K562 (cell line): ENCODE data around the gene CPED1. TPM values are rescaled to one million over a fixed set of nuclear protein-coding genes. Genes with fewer than 3 reads are reported as not detected.

ENCODE experiments used
- ATAC-seq: fragments of 200-7000 bp; cut with Tn5 transposase; 3 replicates; pipeline ENCODE4 v1.9.1; 2020; ENCODE audit warnings: moderate library complexity
- BruUV-seq: library from RNA; stranded (reverse); fragments of 400-500 nt; replicated peaks from 2 replicates; lab custom pipeline; 2021; lab: Mats Ljungman, UMichigan
- CTCF ChIA-PET: fragments of 300-600 bp; formaldehyde crosslinking; extraction: SDS; loops from one replicate; lab custom pipeline; 2021; ENCODE audit warnings: low intra/inter-chr PET ratio; lab: Yijun Ruan, JAX
- POLR2A ChIA-PET: fragments of 300-600, 350-650 bp; sonication (Branson Sonifier 250); formaldehyde crosslinking; extraction: SDS; loops from one replicate; lab custom pipeline; 2021; ENCODE audit warnings: antibody characterized with exemption, inconsistent platforms; lab: Yijun Ruan, JAX
- DNase-seq, 4 experiments: peaks; one replicate each; pipeline versions ENCODE4 v3.0.0 to v3.0.0-alpha.2; 2011 to 2018; ENCODE audit warnings: low spot score in 3 of 4, mixed read lengths in 3 of 4; ENCODE audit errors: extremely low read depth in 1 of 4
- FAIRE-seq: peaks from 2 replicates; lab custom pipeline; 2011; peaks lifted over from hg19 to GRCh38; lab: Jason Lieb, UNC
- H2AFZ ChIP-seq: 2 replicates; pipeline ENCODE4 v1.6.0; 2011; ENCODE audit warnings: low read depth, low read length, control low read depth, inconsistent platforms
- H3K27ac ChIP-seq: fragments of 200-600 bp; 3 replicates; pipeline ENCODE4 v1.8.0; 2011; ENCODE audit warnings: low read depth, mild to moderate bottlenecking, control low read depth, inconsistent platforms, low read length, moderate library complexity, mixed read lengths; ENCODE audit errors: extremely low read depth
- H3K27me3 ChIP-seq, 2 experiments: fragments of 300-600 bp in 1 of 2; 2 replicates in 1 of 2; 3 replicates in 1 of 2; pipeline versions ENCODE4 v1.6.0 to v1.8.0; 2011; ENCODE audit warnings: inconsistent platforms in 2 of 2, low read length in 2 of 2, mild to moderate bottlenecking in 1 of 2, mixed read lengths in 1 of 2, moderate library complexity in 1 of 2; ENCODE audit not compliant: control insufficient read depth in 2 of 2, insufficient read depth in 2 of 2
- H3K36me3 ChIP-seq: fragments of 300-600 bp; 3 replicates; pipeline ENCODE4 v1.8.0; 2011; ENCODE audit warnings: mild to moderate bottlenecking, low read length, inconsistent platforms; ENCODE audit not compliant: control insufficient read depth, insufficient read depth
- H3K4me1 ChIP-seq, 2 experiments: fragments of 200-600 bp in 1 of 2; replicated peaks in 1 of 2; 2 replicates in 1 of 2; 3 replicates in 1 of 2; pipeline versions ENCODE4 v1.5.1 to v1.8.0; 2011; ENCODE audit warnings: inconsistent platforms in 2 of 2, low read length in 2 of 2, mild to moderate bottlenecking in 1 of 2, mixed read lengths in 1 of 2, moderate library complexity in 1 of 2; ENCODE audit not compliant: control insufficient read depth in 2 of 2, insufficient read depth in 2 of 2
- H3K4me2 ChIP-seq: 2 replicates; pipeline ENCODE4 v1.6.1; 2011; ENCODE audit warnings: low read length, control low read depth, inconsistent platforms, mixed read lengths; ENCODE audit not compliant: insufficient read depth
- H3K4me3 ChIP-seq: fragments of 200-600 bp; sonication (generic), shearing (Covaris generic); 2 replicates; pipeline ENCODE4 v1.5.1; 2016; ENCODE audit warnings: control low read depth, inconsistent platforms
- H3K79me2 ChIP-seq: fragments of 200-600 bp; 3 replicates; pipeline ENCODE4 v1.8.0; 2011; ENCODE audit warnings: low read length, inconsistent platforms; ENCODE audit not compliant: control insufficient read depth, insufficient read depth
- H3K9ac ChIP-seq, 2 experiments: 2 replicates each; pipeline versions ENCODE4 v1.6.0 to v1.6.1; 2011; ENCODE audit warnings: low read depth in 2 of 2, low read length in 2 of 2, control low read depth in 1 of 2, inconsistent platforms in 1 of 2, mild to moderate bottlenecking in 1 of 2, mixed read lengths in 1 of 2; ENCODE audit not compliant: insufficient read depth in 1 of 2
- H3K9me1 ChIP-seq: one replicate; pipeline ENCODE4 v1.6.0; 2011; ENCODE audit warnings: inconsistent platforms, mild to moderate bottlenecking, low read length, moderate library complexity; ENCODE audit not compliant: control insufficient read depth, insufficient read depth
- H3K9me3 ChIP-seq: replicated peaks from 2 replicates; pipeline ENCODE4 v1.5.1; 2011; ENCODE audit warnings: low read depth, low read length, inconsistent platforms; ENCODE audit not compliant: control insufficient read depth, insufficient read depth
- H4K20me1 ChIP-seq: replicated peaks from 2 replicates; pipeline ENCODE4 v1.6.1; 2011; ENCODE audit warnings: low read length, inconsistent platforms, mixed read lengths; ENCODE audit not compliant: control insufficient read depth, insufficient read depth
- ARHGAP35 ChIP-seq: fragments of 450-650 bp; IDR thresholded peaks from 2 replicates; pipeline ENCODE4 v1.6.1; 2018; ENCODE audit not compliant: partially characterized antibody
- CBX1 ChIP-seq: sonication (generic); IDR thresholded peaks from 2 replicates; pipeline ENCODE4 v1.6.1; 2016; ENCODE audit warnings: antibody characterized with exemption, low read depth, mild to moderate bottlenecking
- MGA ChIP-seq: fragments of 450-650 bp; IDR thresholded peaks from 2 replicates; pipeline ENCODE4 v1.6.1; 2016; ENCODE audit warnings: mild to moderate bottlenecking, moderate library complexity
- NFIX ChIP-seq: fragments of 250-450 bp; sonication (Bioruptor Pico); IDR thresholded peaks from 2 replicates; pipeline ENCODE4 v1.4.0; 2020; ENCODE audit warnings: low read depth, mild to moderate bottlenecking, moderate library complexity
- SIN3B ChIP-seq: fragments of 450-650 bp; IDR thresholded peaks from 2 replicates; pipeline ENCODE4 v1.6.1; 2017; ENCODE audit warnings: low read depth, mild to moderate bottlenecking, moderate library complexity
- ZBTB33 ChIP-seq: sonication (generic); formaldehyde crosslinking; IDR thresholded peaks from 2 replicates; pipeline ENCODE4 v1.8.1; 2023; ENCODE audit warnings: mild to moderate bottlenecking, missing genetic modification reagents
- WGBS: fragments of 100-300 bp; shearing (Covaris generic); methylation state at CpG from one replicate; pipeline ENCODE4 v1.1.6; 2016; ENCODE audit warnings: low coverage, mixed read lengths; ENCODE audit not compliant: insufficient coverage; ENCODE audit errors: missing lambda C conversion rate; 5-methylcytosine and 5-hydroxymethylcytosine counted together
- in situ Hi-C: fragments of 300-500 bp; cut with MboI; formaldehyde crosslinking; loops from 4 replicates; pipeline ENCODE4 v1.15.0; 2018; ENCODE audit warnings: inconsistent platforms, mixed read lengths
- intact Hi-C: fragments of 100-400 bp; cut with micrococcal nuclease; formaldehyde crosslinking; loops from 2 replicates; pipeline ENCODE4 v1.14.2; 2022
- polyA plus RNA-seq, 8 experiments: library from polyadenylated mRNA; depleted of rRNA in 4 of 8; stranded (reverse) in 5 of 8; unstranded in 3 of 8; fragments of >200 nt; fragmentation: Nextera tagmentation in 2 of 8; fragmentation: Illumina TruSeq in 1 of 8; extraction: Ambion mirVana in 2 of 8; extraction: Trizol in 1 of 8; gene quantifications; 2 replicates each; pipeline versions ENCODE4 v1.2.1 to v1.2.3, GENCODE V29; 2011 to 2014; ENCODE audit warnings: inconsistent platforms in 1 of 8, missing spikeins in 1 of 8
- total RNA-seq, 7 experiments: library from RNA; depleted of rRNA in 6 of 7; stranded (reverse); fragments of >200 nt in 6 of 7; fragmentation: Illumina TruSeq in 2 of 7; extraction: Trizol in 2 of 7; gene quantifications; 2 replicates each; pipeline versions ENCODE4 v1.2.1 to v1.2.3, GENCODE V29; 2011 to 2021; ENCODE audit warnings: low replicate concordance in 1 of 7
- TF ChIP-seq, protein P1 (sequence below): fragments of 250-450 bp; sonication (Bioruptor Pico); IDR thresholded peaks from 2 replicates; pipeline ENCODE4 v1.5.0; 2020; ENCODE audit warnings: mild to moderate bottlenecking

The CPED1 gene
- total and polyA plus RNA-seq, 9 of the 15 experiments (the other 6 are each of a cell fraction or from before 2014, with no cell fraction given), result 195 to 393 (median 290) TPM

DNA sequence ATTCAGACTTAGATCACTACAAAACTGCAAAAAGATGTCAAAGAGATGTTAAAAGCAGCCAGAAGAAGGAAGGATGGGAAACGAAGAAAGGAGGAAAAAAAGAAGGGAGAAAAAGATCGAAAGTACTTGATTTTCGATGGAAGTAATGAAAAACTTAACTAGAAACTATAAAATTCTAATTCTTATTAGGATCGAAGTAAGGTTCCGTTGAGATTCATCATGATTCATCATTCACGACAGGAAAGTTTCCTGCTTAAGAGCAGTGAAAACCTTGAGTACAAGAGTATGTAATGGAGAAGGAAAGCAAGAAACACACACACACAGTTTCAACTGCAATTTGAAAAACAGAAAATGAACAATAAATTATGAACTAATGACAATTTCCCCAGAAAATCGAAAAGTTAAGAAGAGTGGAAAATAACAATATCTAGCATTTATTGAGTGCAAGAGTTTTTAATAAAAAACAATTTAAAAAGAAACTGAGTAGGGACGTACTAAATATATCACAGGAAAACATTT lies 39.1 kb upstream of the CPED1 start:
- CTCF ChIA-PET, result no interaction called here
- WGBS, result 1% methylated on average over 8 of the region's 8 CpGs
- in situ Hi-C loops (no loop called here), intact Hi-C loops (no loop called here)
- H2AFZ ChIP-seq, result peak overlapping the region; percentile 84
- H3K9ac ChIP-seq, result peak overlapping the region in 1 of 2 experiments; percentile 90; a peak in 2 of 4 replicates
- ATAC-seq, result peak; percentile 11; the same call in 2 of the 3 replicates
- POLR2A ChIA-PET, result no interaction called here
- no peaks in the 10 kb centered on the region for H3K27me3 ChIP-seq
- FAIRE-seq, result peak; percentile 26
- peak overlapping the region; percentile 95 for H3K27ac ChIP-seq
- H3K9me1 ChIP-seq, result no peaks in the 10 kb centered on the region
- H3K9me3 ChIP-seq, result no peaks in the 10 kb centered on the region
- no TSS peak for BruUV-seq
- peak overlapping the region; percentile 99 for H3K4me2 ChIP-seq
- H3K36me3 ChIP-seq, result peaks cover 26% of the 10 kb centered on the region
- H3K4me3 ChIP-seq, result peak overlapping the region; percentile 55
- DNase-seq, result peak in 1 of 4 experiments; percentile 45
- no peaks in the 10 kb centered on the region for H4K20me1 ChIP-seq
- H3K4me1 ChIP-seq, result peaks cover 0 to 5% of the 10 kb centered on the region in 2 experiments; a peak in 2 of 5 replicates
- peaks cover 30% of the 10 kb centered on the region for H3K79me2 ChIP-seq
- no peak for TF ChIP-seq ZBTB33 (CRISPR knock-in tag)
- no peak for TF ChIP-seq NFIX
- TF ChIP-seq, protein P1, sequence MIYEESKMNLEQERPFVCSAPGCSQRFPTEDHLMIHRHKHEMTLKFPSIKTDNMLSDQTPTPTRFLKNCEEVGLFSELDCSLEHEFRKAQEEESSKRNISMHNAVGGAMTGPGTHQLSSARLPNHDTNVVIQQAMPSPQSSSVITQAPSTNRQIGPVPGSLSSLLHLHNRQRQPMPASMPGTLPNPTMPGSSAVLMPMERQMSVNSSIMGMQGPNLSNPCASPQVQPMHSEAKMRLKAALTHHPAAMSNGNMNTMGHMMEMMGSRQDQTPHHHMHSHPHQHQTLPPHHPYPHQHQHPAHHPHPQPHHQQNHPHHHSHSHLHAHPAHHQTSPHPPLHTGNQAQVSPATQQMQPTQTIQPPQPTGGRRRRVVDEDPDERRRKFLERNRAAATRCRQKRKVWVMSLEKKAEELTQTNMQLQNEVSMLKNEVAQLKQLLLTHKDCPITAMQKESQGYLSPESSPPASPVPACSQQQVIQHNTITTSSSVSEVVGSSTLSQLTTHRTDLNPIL (CRISPR knock-in tag), result no peak
- no peak for TF ChIP-seq SIN3B
- TF ChIP-seq CBX1, result no peak
- no peak for TF ChIP-seq ARHGAP35
- no peak for TF ChIP-seq MGA
